Stimulated activated CD8-positive, alpha-beta memory T cell treated with anti-CD3 and anti-CD28 coated beads, Interleukin-7, amount 100 ng/mL, for 24 hours (primary cell): ENCODE measurements around the gene RNF144A.

Experiments
- DNase-seq: peaks from one replicate; pipeline ENCODE4 v3.0.0-alpha.2; 2020; ENCODE audit warnings: low read depth

RNF144A gene

GRCh38 chr2:7007846-7008741 is 90.9 kb downstream of the RNF144A start:
- DNase-seq = no peak

DNA sequence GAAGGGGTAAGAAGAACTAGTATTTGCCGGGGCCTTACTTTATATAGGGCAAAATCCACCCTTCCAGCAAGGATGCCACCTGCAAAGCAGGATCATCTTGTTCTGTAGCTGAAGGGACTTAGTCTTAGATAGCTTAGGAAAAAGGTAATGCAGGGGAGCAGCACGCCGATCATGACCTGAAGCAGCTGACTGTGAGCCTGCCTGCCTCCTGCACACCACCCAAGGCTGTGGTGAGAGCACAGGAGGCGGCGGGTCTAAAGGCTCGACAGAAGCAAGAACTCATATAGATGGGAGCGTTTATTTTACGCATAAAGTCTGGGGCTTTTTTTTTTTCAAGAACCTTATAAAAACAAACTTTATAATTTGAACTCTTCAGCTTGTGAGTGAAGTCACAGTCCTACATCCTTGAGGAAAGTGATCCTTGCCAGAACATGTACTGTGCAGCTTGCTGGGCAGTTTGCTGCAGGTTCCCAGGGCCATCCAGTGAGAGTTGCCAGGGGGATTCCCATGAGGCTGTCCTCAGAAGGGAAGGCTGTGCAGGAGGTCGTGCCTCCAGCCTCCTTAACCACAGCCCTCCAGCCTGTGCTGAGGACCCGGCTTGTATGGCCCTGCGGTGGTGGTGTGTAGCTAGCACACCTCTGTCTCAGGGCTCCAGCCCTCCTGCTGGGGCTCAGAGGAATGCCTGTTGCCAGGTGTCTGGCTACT is 92.1 kb downstream of the RNF144A start:
- no peak for DNase-seq

GRCh38 chr2:7010391-7011054 is 93.3 kb downstream of the RNF144A start:
- no peak for DNase-seq

GRCh38 chr2:7011356-7012083 is 94.3 kb downstream of the RNF144A start:
- no peak for DNase-seq

DNA sequence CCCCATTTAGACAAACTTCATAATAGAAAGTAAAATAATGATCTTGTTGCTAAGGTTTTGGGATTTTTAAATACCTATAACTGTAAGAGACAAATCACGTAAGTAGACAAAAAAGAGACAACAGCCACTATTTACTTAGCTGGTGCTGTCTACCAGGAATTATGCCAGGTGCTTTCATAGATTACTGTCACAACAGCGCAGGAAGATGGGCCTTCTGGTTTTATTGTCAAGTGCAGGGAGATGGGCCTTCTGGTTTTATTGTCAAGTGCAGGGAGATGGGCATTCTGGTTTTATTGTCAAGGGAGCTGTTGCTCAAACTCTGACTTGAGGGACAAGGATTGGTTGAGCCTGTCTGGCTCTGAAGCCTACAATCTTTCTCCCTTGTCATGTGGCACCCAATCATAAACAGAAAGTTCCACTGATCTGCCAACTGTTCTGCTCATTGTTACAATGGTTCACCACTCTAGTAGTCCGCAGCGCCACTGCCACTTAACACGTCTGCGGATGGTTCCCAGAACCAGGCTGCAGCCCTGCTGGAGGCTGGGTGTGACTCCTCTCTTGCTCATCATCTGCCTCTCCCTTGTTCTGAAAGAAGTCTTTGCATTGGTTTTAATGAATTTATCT is 95.0 kb downstream of the RNF144A start:
- DNase-seq = no peak

- DNase-seq = no peak
Observed at GRCh38 chr2:7013471-7014160, 96.4 kb downstream of the RNF144A start.

GRCh38 chr2:7014174-7014640 is 97.0 kb downstream of the RNF144A start:
- DNase-seq = no peak

- DNase-seq = no peak
Observed at GRCh38 chr2:7015007-7015950, 98.1 kb downstream of the RNF144A start.

GRCh38 chr2:7016148-7016547 is 98.9 kb downstream of the RNF144A start:
- no peak for DNase-seq

GRCh38 chr2:7016601-7017211 is 99.5 kb downstream of the RNF144A start:
- no peak for DNase-seq

DNA sequence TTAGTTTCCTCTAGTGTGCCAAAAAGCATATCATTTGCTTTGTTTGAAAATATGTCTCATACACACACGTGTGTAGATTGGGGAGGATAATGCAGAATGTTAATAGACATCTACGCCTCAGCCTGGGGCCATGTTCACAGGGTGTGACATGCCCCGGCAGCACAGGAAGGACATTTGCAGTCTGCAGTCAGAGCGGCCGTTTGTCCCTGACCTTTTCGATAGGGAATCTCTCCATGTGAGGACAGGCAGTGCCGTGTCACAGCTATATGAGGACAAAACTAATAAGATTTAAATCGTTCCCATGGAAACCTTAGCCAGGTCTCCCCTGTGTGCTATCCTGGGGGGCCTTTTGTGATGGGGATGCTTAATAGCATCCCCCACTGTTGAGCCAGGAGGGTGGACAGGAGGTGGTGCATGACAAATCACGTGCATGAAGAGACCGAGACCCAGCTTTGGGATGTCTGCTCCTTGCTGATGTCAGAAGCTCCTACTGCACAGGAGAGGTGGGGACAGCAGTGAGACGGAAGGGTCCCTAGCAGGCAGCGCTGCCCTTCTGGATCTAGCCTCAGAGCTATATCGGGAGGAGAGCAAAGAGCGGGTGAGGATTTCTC is 100.6 kb downstream of the RNF144A start:
- DNase-seq = no peak

- DNase-seq = no peak
Observed at GRCh38 chr2:7018282-7018701, 101.1 kb downstream of the RNF144A start.

DNA sequence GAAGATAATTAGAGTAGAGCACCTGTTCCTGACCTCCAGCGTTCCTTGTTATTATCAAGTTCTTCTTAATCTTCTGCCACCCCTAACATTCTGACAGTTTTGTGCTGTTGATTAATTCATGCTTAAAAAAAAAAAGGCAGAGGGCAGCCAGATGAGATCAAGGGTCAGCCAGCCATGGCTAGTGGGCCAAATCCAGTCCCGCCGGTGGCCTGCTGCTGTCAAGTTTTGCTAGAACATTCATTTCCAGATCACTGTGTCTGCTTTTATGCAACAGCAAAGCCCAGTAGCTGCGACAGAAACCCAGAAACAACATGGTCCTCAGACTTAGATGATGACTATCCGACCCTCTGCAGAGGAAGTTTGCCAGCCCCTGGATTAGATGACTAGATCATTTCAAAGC is 101.6 kb downstream of the RNF144A start:
- no peak for DNase-seq

- DNase-seq = no peak
Observed at GRCh38 chr2:7019191-7019590, 102.0 kb downstream of the RNF144A start.

- no peak for DNase-seq
Observed at GRCh38 chr2:7020059-7020458, 102.8 kb downstream of the RNF144A start.

DNA sequence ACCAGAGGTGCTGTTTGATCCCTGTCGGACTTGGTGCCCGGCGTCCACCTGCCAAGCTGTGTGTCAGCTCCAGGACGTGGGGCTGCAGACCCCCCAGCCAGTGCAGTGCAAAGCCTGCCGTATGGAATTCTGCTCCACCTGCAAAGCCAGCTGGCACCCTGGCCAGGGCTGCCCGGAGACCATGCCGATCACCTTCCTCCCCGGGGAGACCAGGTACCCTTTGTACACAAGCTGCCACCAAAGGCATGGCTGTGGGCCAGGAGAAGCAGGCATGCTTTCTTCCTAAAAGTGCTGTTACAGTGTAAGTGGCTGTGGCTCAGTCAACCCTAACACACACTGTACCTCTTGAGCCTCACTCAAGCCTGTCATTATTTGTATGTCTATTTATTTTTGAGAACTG is 103.3 kb downstream of the RNF144A start:
- no peak for DNase-seq

DNA sequence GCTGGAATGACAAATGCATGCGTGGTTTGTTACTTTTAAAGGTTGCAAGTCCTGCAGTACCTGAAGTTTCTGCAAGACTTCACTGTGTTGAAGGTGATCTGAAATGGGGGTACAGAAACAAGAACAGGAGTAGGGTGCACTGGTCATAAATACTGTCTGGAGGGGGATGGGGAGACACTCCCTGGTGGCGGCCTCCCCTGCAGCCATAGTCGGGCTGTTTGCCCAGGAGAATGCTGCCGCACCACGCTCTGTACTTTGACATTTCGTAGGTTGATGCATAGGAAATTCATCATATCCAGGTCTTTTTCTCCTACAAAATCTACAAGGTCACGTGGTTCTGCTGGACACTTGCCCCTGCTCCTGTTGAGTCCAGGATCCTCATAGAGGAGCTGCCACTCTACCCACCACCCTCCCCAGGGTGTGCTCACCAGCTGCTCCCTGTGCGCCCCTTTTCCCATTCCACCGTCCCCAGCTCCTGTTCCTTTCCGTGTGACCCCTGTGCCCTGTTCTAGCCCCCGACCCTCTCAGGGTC is 103.8 kb downstream of the RNF144A start:
- DNase-seq = no peak
